Measurements from ENCODE around the gene MESP1. TPM values are rescaled to one million over a fixed set of nuclear protein-coding genes. Genes with fewer than 3 reads are reported as not detected.

MESP1 gene
- total and polyA plus RNA-seq, 2 experiments from 2014 or later, result 0.63 TPM; not detected in 1

DNA sequence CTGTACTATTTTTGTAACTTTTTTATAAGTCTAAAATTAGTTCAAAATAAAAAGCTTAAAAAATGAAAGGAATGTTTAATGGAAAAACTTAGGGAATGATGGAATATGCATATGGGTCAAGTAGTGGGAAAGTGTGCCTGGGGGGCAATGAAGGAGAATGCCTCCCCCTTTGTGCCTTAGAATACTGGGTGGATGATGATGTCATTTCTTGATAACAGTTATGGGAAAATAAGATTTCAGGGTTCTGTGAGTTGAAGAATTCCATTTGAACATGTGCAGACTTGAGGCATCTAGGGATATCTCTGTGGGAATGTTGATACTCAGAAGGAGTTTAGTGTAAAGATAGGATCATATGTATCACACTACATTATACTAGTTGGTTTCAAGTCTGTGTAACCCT is 46.6 kb downstream of the MESP1 start:
- Histone ChIP-seq H2AFZ (no peak overlapping the region), H3K4me3 (no peak overlapping the region), H3K9me2 (ENCODE audit: insufficient read depth) (no peaks in the 10 kb centered on the region), H4K20me1 (ENCODE audit: insufficient read depth) (no peaks in the 10 kb centered on the region), H3K9ac (no peak overlapping the region), H3K9me3 (ENCODE audit: low read depth) (no peaks in the 10 kb centered on the region), H3K79me2 (ENCODE audit: insufficient read depth) (no peaks in the 10 kb centered on the region), H3K36me3 (ENCODE audit: low read depth) (no peaks in the 10 kb centered on the region), H3F3A (ENCODE audit: insufficient read depth) (no peaks in the 10 kb centered on the region), H3K27me3 (replicated peaks; ENCODE audit: insufficient read depth) (no peaks in the 10 kb centered on the region), H3K4me1 (ENCODE audit: insufficient read depth) (no peaks in the 10 kb centered on the region), H3K4me2 (ENCODE audit: unreplicated experiment) (no peak overlapping the region), H3K27ac (no peak overlapping the region)
- no peak for TF ChIP-seq EZH2 (IDR thresholded peaks at IDR 0.05; ENCODE audit: insufficient read depth, poor library complexity, severe bottlenecking)
- TF ChIP-seq EZH2phosphoT487 (IDR thresholded peaks at IDR 0.05; ENCODE audit: insufficient read depth, low read depth), result no peak
- in situ Hi-C loops (cut with MboI), result no loop called here
- DNase-seq, result no peak

Small RNAs within 50 kb of the gene (small RNA-seq; reads per million reads assigned to genes)
- gene RNU6-132P (ENCODE audit: low read depth, low replicate concordance), result not detected

Other genes starting within 250 kb of the MESP1 start
- gene TICRR, start 175.8 kb downstream of the MESP1 start, total RNA-seq (2014; rRNA removed; shearing (Covaris generic)), result 2.3 and 2.4 TPM in 2 replicates
- 1.2 and 1.3 TPM in 2 replicates for gene TICRR, start 175.8 kb downstream of the MESP1 start, polyA plus RNA-seq (2016; fragmentation: Nextera tagmentation; extraction: Ambion mirVana)
- gene KIF7, start 95.8 kb downstream of the MESP1 start, total RNA-seq (2014; rRNA removed; shearing (Covaris generic)), result 25.4 and 30.0 TPM in 2 replicates
- 6.9 and 7.2 TPM in 2 replicates for gene KIF7, start 95.8 kb downstream of the MESP1 start, polyA plus RNA-seq (2016; fragmentation: Nextera tagmentation; extraction: Ambion mirVana)
- gene PLIN1, start 71.9 kb downstream of the MESP1 start, total RNA-seq (2014; rRNA removed; shearing (Covaris generic)), result not detected in 2 replicates
- not detected in 2 replicates for gene PLIN1, start 71.9 kb downstream of the MESP1 start, polyA plus RNA-seq (2016; fragmentation: Nextera tagmentation; extraction: Ambion mirVana)
- gene PEX11A, start 60.5 kb downstream of the MESP1 start, total RNA-seq (2014; rRNA removed; shearing (Covaris generic)), result 5.4 and 11.5 TPM in 2 replicates
- gene PEX11A, start 60.5 kb downstream of the MESP1 start, polyA plus RNA-seq (2016; fragmentation: Nextera tagmentation; extraction: Ambion mirVana), result 5.3 and 6.1 TPM in 2 replicates
- not detected in 2 replicates for gene WDR93, start 60.4 kb downstream of the MESP1 start, total RNA-seq (2014; rRNA removed; shearing (Covaris generic))
- 0.10 TPM in 1 of 2 replicates, not detected in the other for gene WDR93, start 60.4 kb downstream of the MESP1 start, polyA plus RNA-seq (2016; fragmentation: Nextera tagmentation; extraction: Ambion mirVana)
- gene MESP2, start 25.1 kb upstream of the MESP1 start, total RNA-seq (2014; rRNA removed; shearing (Covaris generic)), result not detected in 2 replicates
- not detected in 2 replicates for gene MESP2, start 25.1 kb upstream of the MESP1 start, polyA plus RNA-seq (2016; fragmentation: Nextera tagmentation; extraction: Ambion mirVana)
- 464 and 467 TPM in 2 replicates for gene ANPEP, start 63.6 kb upstream of the MESP1 start, total RNA-seq (2014; rRNA removed; shearing (Covaris generic))
- 568 and 585 TPM in 2 replicates for gene ANPEP, start 63.6 kb upstream of the MESP1 start, polyA plus RNA-seq (2016; fragmentation: Nextera tagmentation; extraction: Ambion mirVana)
- gene AP3S2, start 142.7 kb upstream of the MESP1 start, total RNA-seq (2014; rRNA removed; shearing (Covaris generic)), result 78.7 and 85.0 TPM in 2 replicates
- 23.7 and 27.0 TPM in 2 replicates for gene AP3S2, start 142.7 kb upstream of the MESP1 start, polyA plus RNA-seq (2016; fragmentation: Nextera tagmentation; extraction: Ambion mirVana)
- gene ARPIN, start 161.7 kb upstream of the MESP1 start, total RNA-seq (2014; rRNA removed; shearing (Covaris generic)), result 8.7 and 9.0 TPM in 2 replicates
- 5.4 and 6.0 TPM in 2 replicates for gene ARPIN, start 161.7 kb upstream of the MESP1 start, polyA plus RNA-seq (2016; fragmentation: Nextera tagmentation; extraction: Ambion mirVana)